CD4-positive, alpha-beta T cell treated with Interleukin-15 for 1 hour (primary cell): ENCODE data around the gene INO80C.
"Not testable (repeated sequence)": the region's sequence is repeated elsewhere in the genome, so short reads cannot be mapped to it uniquely, and the experiment has no call there.

Experiments
- DNase-seq: peaks from one replicate; pipeline ENCODE4 v3.0.0-alpha.2; 2020

INO80C gene

GRCh38 chr18:35457140-35457704, 40.5 kb downstream of the INO80C start:
- no peak for DNase-seq

- DNase-seq: no peak
These were observed 41.6 kb downstream of the INO80C start for GRCh38 chr18:35455926-35456763.

GRCh38 chr18:35454803-35455202, 43.0 kb downstream of the INO80C start:
- no peak for DNase-seq

- DNase-seq: not testable (repeated sequence)
These were observed 44.7 kb downstream of the INO80C start for GRCh38 chr18:35453065-35453464.

- no peak for DNase-seq
These were observed 45.8 kb downstream of the INO80C start for GRCh38 chr18:35451916-35452315.

- no peak for DNase-seq
These were observed 46.7 kb downstream of the INO80C start for GRCh38 chr18:35451032-35451431.

- no peak for DNase-seq
These were observed 53.1 kb downstream of the INO80C start for GRCh38 chr18:35444636-35445035.

GRCh38 chr18:35443847-35444246, 53.9 kb downstream of the INO80C start:
- no peak for DNase-seq

GRCh38 chr18:35443434-35443833, 54.3 kb downstream of the INO80C start:
- DNase-seq: no peak

- no peak for DNase-seq
These were observed 55.1 kb downstream of the INO80C start for GRCh38 chr18:35442701-35443100.

- no peak for DNase-seq
These were observed 55.7 kb downstream of the INO80C start for GRCh38 chr18:35441857-35442595.

- DNase-seq: no peak
These were observed 59.1 kb downstream of the INO80C start for GRCh38 chr18:35438480-35439234.

- DNase-seq: no peak
These were observed 59.9 kb downstream of the INO80C start for GRCh38 chr18:35437836-35438235.

- DNase-seq: no peak
These were observed 61.6 kb downstream of the INO80C start for GRCh38 chr18:35436076-35436649.

- DNase-seq: no peak
These were observed 62.4 kb downstream of the INO80C start for GRCh38 chr18:35435401-35435800.

- DNase-seq: no peak
These were observed 65.2 kb downstream of the INO80C start for GRCh38 chr18:35432565-35433001.

- DNase-seq: no peak
These were observed 66.4 kb downstream of the INO80C start for GRCh38 chr18:35431374-35431741.

- DNase-seq: no peak
These were observed 66.9 kb downstream of the INO80C start for GRCh38 chr18:35430721-35431373.

- DNase-seq: no peak
These were observed 71.0 kb downstream of the INO80C start for GRCh38 chr18:35426786-35427185.

- DNase-seq: no peak
These were observed 73.4 kb downstream of the INO80C start for GRCh38 chr18:35424356-35424755.

- DNase-seq: no peak
These were observed 75.5 kb downstream of the INO80C start for GRCh38 chr18:35422237-35422636.

- DNase-seq: no peak
These were observed 79.2 kb downstream of the INO80C start for GRCh38 chr18:35418610-35419009.
